GM10266 (cell line): ENCODE results near the gene CDK2.

Experiments used
- DNase-seq: peaks from one replicate; pipeline ENCODE4 v3.0.0; 2012; ENCODE audit errors: extremely low spot score
- TF ChIP-seq, protein P1 (sequence below): IDR thresholded peaks from 2 replicates; pipeline ENCODE4 v1.5.1; 2012; ENCODE audit warnings: mild to moderate bottlenecking, low read depth; ENCODE audit not compliant: control insufficient read depth, insufficient read depth; ENCODE audit errors: missing control alignments

CDK2 gene

DNA sequence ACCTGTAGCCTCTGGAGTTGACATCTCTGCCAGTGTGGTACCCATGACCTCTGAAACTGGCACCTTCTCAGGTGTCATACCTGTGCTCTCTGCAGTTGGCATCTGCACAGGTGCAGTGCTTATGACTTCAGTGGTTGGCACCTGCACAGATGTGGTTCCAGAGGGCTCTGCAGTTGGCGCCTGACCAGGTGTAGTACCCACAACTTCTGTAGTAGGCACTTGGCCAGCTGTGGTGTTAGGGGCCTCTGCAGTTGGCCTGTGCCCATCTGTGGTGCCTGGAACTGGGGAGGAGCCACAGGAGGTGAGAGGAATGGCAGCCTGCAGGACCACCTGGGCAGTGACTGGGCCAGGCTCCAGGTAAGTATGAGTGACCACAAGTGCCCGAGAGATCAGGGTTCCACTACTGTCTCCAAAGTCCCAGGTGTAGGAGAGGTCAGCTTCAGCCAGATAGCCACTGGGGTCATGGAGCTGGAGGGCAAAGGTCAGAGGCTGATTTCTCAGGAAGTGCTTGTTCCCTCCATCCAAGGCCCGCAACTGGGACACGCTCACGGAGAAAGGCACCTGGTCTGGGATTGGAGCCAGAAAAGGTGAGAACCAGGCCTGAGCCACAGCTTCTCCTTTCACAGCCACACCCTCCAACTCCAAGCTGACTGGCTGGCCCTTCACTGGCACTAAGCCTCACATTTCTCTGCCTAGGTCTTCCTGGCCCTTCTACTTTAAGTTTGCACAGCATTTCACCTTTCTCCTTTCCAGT is 9.3 kb upstream of the CDK2 start:
- TF ChIP-seq, protein P1, sequence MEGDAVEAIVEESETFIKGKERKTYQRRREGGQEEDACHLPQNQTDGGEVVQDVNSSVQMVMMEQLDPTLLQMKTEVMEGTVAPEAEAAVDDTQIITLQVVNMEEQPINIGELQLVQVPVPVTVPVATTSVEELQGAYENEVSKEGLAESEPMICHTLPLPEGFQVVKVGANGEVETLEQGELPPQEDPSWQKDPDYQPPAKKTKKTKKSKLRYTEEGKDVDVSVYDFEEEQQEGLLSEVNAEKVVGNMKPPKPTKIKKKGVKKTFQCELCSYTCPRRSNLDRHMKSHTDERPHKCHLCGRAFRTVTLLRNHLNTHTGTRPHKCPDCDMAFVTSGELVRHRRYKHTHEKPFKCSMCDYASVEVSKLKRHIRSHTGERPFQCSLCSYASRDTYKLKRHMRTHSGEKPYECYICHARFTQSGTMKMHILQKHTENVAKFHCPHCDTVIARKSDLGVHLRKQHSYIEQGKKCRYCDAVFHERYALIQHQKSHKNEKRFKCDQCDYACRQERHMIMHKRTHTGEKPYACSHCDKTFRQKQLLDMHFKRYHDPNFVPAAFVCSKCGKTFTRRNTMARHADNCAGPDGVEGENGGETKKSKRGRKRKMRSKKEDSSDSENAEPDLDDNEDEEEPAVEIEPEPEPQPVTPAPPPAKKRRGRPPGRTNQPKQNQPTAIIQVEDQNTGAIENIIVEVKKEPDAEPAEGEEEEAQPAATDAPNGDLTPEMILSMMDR, result no peak

DNA sequence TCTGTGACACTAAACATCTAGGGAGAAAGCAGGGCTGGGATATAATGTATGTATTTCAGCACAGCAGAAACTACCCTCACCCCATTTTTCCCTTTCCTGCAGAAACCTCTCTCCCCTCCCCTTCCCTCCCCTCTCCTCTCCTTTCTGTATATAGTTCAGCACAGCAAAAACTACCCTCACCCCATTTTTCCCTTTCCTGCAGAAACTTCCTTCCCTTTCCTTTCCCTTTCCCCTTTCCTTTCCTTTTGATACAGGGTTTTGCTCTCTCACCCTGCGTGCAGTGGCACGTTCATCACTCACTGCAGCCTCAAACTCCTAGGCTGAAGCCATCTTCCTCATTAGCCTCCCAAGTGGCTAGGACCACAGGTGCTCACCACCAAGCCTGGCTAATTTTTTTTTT is 2.9 kb upstream of the CDK2 start:
- TF ChIP-seq, protein P1, result no peak
- DNase-seq, result no peak

More for the DNA sequence above, 9.3 kb upstream of the CDK2 start:
- no peak for DNase-seq

DNA sequence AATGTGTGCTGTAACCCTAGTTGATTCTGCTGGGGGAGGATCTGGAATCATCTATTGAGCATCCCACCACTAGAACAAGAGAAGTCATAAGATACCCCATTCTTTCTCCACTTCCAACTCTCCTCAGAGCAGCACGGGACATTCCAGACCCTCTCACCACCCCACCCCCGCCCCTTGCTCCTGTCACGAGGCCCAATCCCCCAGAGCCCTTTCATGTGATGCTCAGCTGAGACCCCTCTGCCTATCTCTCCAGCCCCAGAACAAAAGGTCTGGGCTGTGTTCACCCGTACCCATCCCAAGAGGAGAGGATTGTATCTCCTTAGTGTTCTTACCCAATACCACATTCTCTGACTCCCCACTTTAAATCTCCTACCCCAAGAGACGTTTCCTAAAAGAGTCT is 1.4 kb upstream of the CDK2 start:
- no peak for DNase-seq
- TF ChIP-seq, protein P1, result no peak

DNA sequence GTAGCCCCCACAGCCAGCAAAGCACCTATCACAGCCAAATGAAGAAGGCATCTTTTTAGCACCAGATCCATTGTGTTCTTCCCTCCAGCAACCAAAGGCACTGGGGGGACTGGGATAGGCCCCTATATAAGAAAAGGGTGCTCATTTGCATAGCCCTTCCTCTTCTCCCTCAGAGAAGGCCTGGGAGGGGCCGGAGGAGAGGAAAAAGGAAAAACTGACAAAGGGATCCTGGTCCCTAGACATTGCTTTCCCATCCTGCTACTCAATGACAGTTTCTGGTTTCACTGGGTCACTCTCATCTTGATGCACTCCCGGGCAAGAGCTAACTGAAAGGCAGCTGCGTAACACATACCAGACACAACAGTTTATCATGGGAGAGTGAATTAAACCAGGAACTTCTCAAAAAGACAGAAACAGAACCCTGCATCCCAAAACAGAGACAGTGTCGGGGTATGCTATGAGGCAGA is 656 bp upstream of the CDK2 start, which contains the start of gene PMEL:
TSS of gene PMEL (minus strand) at position 102 of the 467 bp plus-strand sequence. CDS start at position 71, 31 bp downstream.
- DNase-seq, result no peak
- TF ChIP-seq, protein P1, result no peak

DNA sequence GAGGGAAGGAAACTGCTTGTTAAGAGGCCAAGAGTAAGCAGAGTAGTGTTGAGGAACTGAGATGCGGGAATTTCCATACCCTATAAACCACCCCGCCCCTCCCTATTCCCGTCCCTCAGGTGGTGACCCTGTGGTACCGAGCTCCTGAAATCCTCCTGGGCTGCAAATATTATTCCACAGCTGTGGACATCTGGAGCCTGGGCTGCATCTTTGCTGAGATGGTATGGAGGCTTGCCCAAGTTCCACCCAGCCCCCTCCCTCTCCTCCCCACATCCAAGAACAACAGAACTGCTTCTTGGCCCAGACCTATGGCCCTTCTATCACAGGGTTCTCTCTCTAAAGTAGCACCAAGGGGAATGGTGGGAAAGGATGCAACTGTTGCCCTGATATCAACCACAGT is 2.7 kb downstream of the CDK2 start:
- TF ChIP-seq, protein P1, result no peak
- no peak for DNase-seq

DNA sequence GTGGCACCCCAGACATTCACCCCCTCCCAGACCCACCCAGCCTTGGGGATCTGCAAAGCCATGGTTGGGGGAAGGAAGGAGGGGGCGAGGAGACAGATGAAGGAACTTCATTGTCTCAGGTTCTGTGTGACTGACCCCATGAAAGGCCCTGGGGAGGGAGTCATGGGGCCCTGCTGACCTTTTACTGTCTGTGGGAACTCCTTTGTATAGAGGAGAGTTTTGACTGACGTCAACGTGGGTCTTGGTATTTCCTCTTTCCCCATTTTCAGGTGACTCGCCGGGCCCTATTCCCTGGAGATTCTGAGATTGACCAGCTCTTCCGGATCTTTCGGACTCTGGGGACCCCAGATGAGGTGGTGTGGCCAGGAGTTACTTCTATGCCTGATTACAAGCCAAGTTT is 4.1 kb downstream of the CDK2 start:
- TF ChIP-seq, protein P1, result no peak
- DNase-seq, result no peak

DNA sequence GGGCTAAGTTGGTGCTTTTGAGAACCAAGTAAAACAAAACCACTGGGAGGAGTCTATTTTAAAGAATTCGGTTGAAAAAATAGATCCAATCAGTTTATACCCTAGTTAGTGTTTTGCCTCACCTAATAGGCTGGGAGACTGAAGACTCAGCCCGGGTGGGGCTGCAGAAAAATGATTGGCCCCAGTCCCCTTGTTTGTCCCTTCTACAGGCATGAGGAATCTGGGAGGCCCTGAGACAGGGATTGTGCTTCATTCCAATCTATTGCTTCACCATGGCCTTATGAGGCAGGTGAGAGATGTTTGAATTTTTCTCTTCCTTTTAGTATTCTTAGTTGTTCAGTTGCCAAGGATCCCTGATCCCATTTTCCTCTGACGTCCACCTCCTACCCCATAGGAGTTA is 5.4 kb downstream of the CDK2 start:
- DNase-seq, result no peak
- TF ChIP-seq, protein P1, result no peak
